GM21619 (cell line): ENCODE data around the gene EFHC1.

ENCODE experiments used
- ATAC-seq: cut with Tn5 transposase; IDR thresholded peaks from one replicate; pipeline ENCODE4 v1.9.1; 2021; ENCODE audit not compliant: unreplicated experiment

The EFHC1 gene

GRCh38 chr6:52537001-52537753 lies 117.0 kb downstream of the EFHC1 start:
- peak; percentile 75 for ATAC-seq

GRCh38 chr6:52538252-52538900 lies 118.2 kb downstream of the EFHC1 start:
- no peak for ATAC-seq

GRCh38 chr6:52538901-52539354 lies 118.8 kb downstream of the EFHC1 start:
- ATAC-seq = no peak

GRCh38 chr6:52539607-52540006 lies 119.5 kb downstream of the EFHC1 start:
- no peak for ATAC-seq

DNA sequence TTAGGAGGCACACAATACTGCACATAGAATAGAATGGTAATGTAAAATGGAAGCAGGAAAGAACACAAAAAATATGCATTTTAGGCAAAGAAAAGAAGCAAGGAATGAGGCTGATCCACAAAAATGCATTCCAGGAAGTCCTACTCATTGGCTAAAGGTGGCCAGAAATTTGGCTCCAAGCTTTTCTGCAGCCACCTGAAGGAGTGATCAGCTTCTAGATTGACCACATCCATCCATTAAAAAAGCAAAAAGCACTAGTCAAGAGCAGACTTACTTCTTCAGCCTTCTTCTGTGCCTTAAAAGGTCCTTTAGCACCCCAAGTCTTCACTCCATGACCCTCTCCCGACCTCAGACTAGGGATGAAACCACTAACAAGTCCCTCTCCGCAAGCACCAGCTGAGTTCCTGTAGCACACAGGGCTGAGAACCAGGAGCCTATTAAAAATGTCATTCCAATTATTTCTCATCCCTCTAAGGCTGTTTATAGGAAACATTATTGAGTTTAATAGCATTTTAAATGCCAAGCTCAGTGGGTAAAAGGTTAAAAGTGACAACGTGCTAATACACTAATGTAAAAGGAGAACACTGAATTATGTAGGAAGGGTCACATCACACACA lies 120.3 kb downstream of the EFHC1 start:
- no peak for ATAC-seq

GRCh38 chr6:52541135-52541534 lies 121.0 kb downstream of the EFHC1 start:
- ATAC-seq = no peak

GRCh38 chr6:52543262-52543661 lies 123.1 kb downstream of the EFHC1 start:
- ATAC-seq = no peak

GRCh38 chr6:52543729-52544601 lies 123.8 kb downstream of the EFHC1 start:
- ATAC-seq = no peak

- no peak for ATAC-seq
These were observed 124.7 kb downstream of the EFHC1 start for GRCh38 chr6:52544602-52545405.

DNA sequence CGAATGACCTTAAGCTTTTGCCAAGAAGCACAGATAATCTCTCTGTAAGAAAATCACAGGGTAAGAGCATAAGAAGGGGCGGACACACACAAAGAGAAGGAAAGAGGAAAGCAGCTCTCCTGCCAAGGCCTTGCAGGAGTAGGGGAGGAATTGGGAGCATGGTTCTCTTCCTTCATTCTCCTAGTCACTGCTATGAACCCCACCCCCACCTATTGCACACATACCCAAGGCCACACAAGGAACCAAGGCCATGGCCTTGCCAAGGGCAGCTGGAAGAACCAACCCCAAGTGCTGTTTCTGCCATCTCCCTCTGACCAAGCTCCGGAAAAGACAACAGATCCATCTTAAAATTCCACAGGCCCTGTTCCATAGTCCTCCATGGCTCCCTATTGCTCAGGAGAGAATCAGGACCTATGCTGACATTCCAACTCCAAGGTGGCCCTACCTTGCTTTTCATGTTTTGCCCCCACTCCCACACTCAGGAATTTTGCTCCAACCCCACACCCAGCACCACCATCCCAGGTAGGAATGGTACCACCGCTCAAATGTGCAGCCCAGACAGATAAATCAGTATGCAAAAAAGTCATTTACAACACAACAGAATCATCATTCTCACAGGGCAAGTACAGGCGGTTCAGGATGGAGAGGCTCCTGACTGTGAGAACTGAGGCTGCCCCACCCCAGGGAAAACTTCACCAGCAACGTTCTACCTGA lies 125.4 kb downstream of the EFHC1 start:
- ATAC-seq = no peak

DNA sequence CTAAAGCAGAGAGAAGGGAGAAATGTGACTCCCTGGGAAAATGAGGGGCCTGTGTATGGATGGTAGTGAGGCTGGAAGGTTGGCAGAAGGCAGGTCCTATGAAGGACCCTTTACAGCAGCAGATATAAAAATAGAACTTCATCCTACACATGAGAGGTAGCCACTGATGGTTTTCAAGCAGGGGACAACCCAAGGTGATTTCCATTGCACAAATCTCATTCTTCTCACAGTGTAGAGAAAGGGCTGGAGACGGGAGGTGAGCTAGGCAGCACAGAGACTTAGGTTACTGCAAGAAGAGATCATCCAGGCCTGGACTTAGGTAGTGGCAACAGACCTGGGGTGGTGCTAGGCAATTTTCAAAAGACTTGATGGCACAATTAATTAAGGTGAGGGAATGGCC lies 126.0 kb downstream of the EFHC1 start:
- peak; percentile 51 for ATAC-seq

GRCh38 chr6:52546678-52547077 lies 126.5 kb downstream of the EFHC1 start:
- peak; percentile 87 for ATAC-seq

DNA sequence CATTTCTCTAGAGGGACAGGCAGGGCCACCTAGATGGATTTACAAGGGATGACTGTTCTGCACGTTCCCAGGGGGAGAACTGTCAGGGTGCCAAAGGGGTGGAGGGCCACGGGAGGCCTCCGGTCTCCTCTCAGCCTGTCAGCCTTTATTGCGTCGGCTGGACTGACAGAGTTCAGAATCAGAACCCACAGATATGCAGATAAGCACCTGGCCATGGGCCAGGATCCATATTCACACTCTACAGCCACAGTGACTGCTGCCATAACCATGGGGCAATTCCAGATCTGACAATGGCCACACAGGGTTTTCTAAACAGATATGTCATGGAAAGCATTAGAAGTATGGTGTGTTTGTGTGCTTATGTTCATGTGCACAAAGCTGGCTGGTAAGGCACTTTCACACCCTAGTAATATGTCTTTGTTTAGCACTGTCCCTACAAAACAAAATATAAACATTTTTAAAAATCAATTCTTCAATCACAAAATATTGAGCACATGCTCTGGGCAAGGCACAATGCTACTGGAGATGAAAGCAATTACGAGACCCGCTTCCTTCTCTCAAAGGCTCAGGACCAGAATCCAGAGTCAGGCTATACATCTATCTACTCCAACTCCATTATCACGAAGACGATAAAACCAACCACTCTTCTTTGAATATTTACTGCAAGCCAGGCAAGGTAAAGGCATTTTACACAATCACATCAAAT lies 127.7 kb downstream of the EFHC1 start:
- ATAC-seq = no peak

GRCh38 chr6:52548353-52548713 lies 128.2 kb downstream of the EFHC1 start:
- no peak for ATAC-seq

GRCh38 chr6:52548999-52549398 lies 128.9 kb downstream of the EFHC1 start:
- ATAC-seq = no peak

- ATAC-seq = no peak
These were observed 129.3 kb downstream of the EFHC1 start for GRCh38 chr6:52549428-52549827.

DNA sequence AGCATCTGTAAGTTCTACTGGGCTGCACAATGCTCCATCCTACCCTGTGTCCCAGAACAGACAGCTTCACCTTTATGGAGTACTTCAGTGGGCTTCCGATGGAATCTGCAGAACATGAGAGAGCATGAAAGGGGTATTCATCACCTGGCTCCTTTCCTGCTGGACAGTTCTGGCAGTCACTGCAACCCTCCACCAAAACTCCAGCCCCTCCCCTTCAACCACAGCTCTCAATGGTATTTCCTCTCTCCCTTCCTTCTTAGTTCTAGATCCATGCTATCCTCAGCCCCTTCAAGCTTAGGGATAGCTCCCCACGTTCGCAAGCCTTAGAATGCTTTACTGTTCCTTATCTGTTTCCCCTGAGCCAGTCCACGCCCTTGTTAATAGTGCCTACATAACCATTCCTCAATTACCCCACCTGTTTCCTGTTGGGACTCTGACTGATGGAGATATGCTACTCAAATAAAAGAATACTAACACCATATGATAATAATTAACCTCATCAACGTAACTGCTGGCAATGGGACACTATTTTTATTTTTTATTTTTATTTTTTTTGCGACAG lies 130.0 kb downstream of the EFHC1 start:
- ATAC-seq = no peak

- no peak for ATAC-seq
These were observed 130.7 kb downstream of the EFHC1 start for GRCh38 chr6:52550870-52551269.
